ENCODE data around the gene PSMB2.

PSMB2 gene

DNA sequence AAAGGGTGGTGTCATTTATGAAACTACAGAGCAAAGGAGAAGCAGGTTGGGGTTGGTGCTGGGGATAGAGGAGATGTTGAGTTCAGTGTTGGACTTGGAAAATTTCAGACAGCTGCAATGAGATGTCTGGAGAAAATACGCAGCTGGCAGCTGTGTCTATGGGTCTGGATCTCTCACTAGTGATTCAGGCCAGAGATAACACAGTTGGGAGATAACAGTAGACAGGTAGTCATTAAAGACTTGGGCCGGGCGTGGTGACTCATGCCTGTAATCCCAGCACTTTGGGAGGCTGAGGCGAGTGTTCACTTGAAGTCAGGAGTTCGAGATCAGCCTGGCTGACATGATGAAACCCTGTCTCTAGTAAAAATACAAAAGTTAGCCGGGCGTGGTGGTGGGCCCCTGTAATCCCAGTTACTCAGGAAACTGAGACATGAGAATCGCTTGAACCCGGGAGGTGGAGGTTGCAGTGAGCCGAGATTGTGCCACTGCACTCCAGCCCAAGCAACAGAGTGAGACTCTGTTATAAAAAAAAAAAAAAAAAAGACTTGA lies 70.7 kb downstream of the PSMB2 start:
- DNase-seq = no peak

- no peak for DNase-seq
Observed at GRCh38 chr1:35569936-35570335, 71.4 kb downstream of the PSMB2 start.

GRCh38 chr1:35568975-35569395 lies 72.3 kb downstream of the PSMB2 start:
- peak; percentile 61 for DNase-seq

DNA sequence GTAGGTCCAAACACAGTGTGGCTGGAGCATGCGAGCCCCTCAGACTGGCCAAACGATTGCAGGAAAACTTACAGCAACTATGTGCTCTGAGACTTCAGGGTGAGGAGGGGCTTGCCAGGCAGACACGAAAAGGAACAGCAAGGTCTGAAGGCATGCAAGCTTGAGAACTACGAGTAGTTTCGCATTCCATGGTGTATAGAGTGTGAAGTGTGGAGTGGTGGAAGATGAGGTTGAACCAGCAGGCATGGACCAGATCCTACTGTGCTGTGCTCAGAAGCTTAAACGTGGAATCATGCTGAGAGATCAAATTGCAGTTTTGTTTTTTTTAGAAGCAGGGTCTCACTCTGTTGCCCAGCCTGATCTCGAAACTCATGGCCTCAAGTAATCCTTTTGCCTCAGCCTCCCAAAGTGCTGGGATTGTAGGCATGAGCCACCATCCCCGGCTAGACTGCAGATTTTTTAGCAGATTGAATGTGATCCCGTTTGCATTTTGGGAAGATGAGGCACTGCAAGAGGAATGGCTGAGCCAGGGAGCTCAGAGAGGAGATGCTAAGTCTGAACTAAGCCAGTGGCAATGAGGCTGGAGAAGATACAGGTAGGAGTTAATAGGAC lies 73.3 kb downstream of the PSMB2 start:
- DNase-seq = no peak

DNA sequence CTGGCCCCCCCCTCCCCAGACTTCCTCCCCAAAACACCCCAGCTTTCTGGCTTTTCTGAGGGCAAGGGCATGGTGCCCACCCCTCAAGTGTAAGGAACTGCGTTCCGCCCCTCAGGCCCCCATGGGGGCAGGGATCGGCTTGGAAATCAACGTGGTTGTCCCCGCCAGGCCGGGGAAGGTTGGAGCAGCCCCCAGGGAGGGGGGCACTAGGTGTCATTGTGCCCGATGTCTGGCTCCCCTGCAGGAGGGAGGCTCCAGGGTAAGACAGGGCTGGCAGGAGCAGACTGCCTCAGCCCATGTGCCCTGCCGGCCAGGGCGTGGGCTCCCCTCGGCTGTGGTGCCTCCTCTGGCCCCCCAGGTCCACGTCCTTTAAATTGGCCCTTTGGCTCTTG lies 75.6 kb downstream of the PSMB2 start:
- DNase-seq = no peak

GRCh38 chr1:35564884-35565741 lies 76.2 kb downstream of the PSMB2 start:
- DNase-seq = no peak

DNA sequence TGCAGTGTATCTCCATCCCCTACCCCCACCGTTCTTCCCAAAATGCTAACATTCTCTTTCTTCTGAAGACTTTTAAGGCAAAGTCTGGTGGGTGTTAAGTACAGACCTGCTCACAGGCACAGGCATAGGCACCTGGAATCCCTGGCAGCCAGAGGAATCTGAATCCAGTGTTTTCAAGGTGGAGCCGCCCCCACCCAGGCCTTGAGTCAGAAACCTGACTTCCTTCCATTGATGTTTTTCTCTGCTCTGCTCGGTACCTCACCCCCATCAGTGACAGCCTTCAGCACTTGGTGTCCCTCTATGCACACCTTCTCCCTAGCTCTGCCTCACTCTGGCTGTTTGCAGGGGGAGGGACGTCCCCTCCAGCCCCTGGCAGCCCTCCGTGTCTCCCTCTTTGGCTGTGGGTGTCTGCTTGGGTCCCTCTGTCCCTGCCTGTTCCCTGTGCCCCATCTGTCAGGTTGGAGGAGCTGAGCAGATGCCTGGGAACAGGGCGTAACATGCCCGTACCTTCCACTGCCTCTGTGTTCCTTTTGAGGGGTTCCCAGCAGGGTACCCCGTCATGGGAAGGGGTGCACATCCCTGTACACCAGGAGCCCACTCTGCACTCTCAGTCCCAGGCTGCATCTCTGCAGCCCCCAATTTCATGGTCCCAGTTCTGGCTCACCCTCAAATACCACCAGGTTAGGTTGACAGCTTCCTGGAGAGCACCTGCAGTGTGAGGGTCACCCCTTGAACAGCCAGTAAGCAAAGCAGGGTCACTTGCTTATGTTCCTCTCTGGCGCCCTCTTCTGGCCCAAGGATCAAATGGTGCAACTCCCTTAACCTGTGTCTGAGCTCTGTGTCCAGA lies 77.1 kb downstream of the PSMB2 start:
- DNase-seq = peak; percentile 78

GRCh38 chr1:35563166-35563565 lies 78.2 kb downstream of the PSMB2 start:
- DNase-seq = no peak

DNA sequence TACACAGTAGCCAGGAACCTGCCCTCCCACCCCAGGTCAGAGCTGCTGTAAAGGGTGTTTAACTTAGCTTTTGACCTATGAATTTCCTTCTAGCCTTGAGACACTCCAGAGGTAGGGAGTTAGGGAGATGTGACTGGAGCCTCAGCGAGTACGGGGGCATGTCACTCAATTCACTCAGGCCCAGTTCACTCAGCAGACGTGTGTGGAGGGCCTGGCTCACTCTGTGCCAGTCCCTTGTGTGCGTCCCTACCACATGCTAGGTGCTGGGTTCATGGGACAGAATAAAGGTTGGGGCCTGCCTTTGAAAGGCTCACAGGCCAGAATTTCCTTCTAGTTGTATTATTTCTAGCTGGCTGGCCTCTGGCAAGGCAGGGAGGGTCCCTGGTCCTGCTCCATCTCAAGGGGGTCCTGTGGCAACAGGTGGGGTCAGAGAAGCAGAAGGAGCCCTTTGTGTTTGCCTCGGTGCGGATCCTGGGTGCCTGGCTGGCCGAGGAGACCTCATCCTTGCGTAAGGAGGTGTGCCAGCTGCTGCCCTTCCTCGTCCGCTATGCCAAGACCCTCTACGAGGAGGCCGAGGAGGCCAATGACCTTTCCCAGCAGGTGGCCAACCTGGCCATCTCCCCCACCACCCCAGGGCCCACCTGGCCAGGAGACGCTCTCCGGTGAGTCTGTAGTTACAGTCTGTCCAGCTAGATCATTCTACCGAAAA lies 79.2 kb downstream of the PSMB2 start:
- no peak for DNase-seq

DNA sequence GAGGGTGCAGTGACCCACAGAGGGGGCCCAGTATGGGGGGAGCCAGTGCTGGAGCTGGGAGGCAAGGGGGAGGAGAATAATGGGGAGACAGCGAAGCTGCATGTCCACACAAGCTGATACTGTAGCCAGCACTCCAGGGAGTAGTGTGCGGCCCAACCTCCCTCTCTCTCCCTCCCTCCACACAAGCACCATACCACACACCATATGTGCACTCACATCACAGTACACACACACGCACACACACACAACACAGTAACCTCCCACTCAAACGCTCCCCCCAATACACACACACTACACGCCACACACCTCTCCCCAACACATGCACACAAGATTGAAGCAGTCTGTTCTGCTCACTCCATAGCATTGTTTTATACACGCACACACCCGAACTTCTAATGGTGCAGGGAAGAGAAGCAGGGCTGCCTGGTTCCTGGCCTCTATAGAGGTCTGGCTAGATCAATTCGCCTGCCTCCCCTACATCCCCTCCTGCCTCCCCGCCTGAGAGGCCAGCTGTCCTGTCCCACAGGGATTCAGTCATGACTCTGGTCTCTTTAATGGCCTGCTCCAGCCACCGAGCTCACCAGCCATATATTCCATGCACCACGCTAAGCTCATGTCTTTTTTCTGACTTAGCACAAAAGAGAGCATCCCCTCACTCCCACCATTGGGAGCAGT lies 79.9 kb downstream of the PSMB2 start:
- DNase-seq = no peak

GRCh38 chr1:35560256-35561225 lies 80.8 kb downstream of the PSMB2 start:
- DNase-seq = no peak

GRCh38 chr1:35559317-35559944 lies 81.9 kb downstream of the PSMB2 start:
- DNase-seq = peak; percentile 39

- DNase-seq = no peak
Observed at GRCh38 chr1:35558374-35559316, 82.7 kb downstream of the PSMB2 start.

GRCh38 chr1:35557611-35558373 lies 83.5 kb downstream of the PSMB2 start, which contains the start of gene NCDN:
Gene NCDN (plus strand): TSS chr1:35557799. CDS start chr1:35558191, 392 bp downstream.
- DNase-seq = peak; percentile 95

DNA sequence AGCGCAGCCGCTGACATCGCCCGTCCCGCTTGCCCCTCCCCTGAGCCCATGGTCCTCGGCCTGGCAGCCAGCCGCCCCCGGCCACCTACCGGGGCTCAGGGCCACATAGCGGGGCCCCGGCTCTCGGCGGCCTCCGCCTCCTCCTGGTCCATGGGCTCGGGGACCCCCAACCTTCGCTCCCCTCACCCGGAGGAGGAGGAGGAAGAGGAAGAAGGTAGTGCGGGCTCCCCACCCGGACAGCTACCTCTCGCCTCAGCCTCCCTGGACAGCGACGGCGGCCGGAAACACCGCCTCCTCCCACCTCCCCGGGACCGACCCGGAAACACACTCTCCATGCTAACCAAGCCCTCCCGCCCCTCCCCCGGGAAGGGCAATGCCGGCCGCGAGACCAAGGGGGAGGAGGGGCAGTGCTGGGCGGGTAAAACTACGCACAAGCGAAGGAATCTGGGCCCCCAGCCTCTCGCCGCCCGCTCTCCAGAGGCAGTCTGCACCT lies 84.2 kb downstream of the PSMB2 start, which contains the start of gene KIAA0319L:
Gene KIAA0319L, minus strand, starts transcription at position 286 of the 493 bp plus-strand sequence. CDS start 2,912 bp downstream, outside the sequence.
- DNase-seq = peak; percentile 75

GRCh38 chr1:35556484-35557117 lies 84.7 kb downstream of the PSMB2 start:
- no peak for DNase-seq
